Thyroid gland (tissue), 4 donors: ENCODE data around the gene ZBED1. TPM values are rescaled to one million over a fixed set of nuclear protein-coding genes. Genes with fewer than 3 reads are reported as not detected.

ENCODE experiments used
- DNase-seq, 2 donors: peaks; one replicate each; pipeline ENCODE4 v3.0.0-alpha.2; 2019
- H3K27ac ChIP-seq, 3 donors: fragments of 200-600 bp; sonication (generic); 1 replicate in 2 of 3; 2 replicates in 1 of 3; pipeline ENCODE4 v1.5.1; 2016 to 2019; ENCODE audit warnings: mild to moderate bottlenecking in 1 of 3, moderate library complexity in 1 of 3
- H3K27me3 ChIP-seq: fragments of 200-600 bp; sonication (generic); one replicate; pipeline ENCODE4 v1.5.1; 2019
- H3K36me3 ChIP-seq, 2 donors: fragments of 200-600 bp; sonication (generic); one replicate each; pipeline ENCODE4 v1.5.1; 2016 to 2019
- H3K4me1 ChIP-seq, 2 donors: fragments of 200-600 bp; sonication (generic); one replicate each; pipeline ENCODE4 v1.5.1; 2017 to 2019
- H3K4me3 ChIP-seq, 3 donors: fragments of 200-600 bp; sonication (generic); replicated peaks in 1 of 3; 1 replicate in 2 of 3; 2 replicates in 1 of 3; pipeline ENCODE4 v1.5.1; 2016; ENCODE audit warnings: mild to moderate bottlenecking in 1 of 3
- H3K9me3 ChIP-seq: fragments of 200-600 bp; sonication (generic); one replicate; pipeline ENCODE4 v1.5.1; 2017
- CTCF ChIP-seq, 6 experiments: fragments of 200-600 bp in 3 of 6; fragments of 450-650 bp in 3 of 6; sonication (generic) in 3 of 6; IDR thresholded peaks; one replicate each; pipeline ENCODE4 v1.5.1; 2016 to 2019; ENCODE audit warnings: antibody characterized with exemption in 6 of 6, mild to moderate bottlenecking in 2 of 6, inconsistent platforms in 1 of 6, moderate library complexity in 1 of 6
- POLR2A ChIP-seq, 2 donors: fragments of 450-650 bp; IDR thresholded peaks; one replicate each; pipeline ENCODE4 v1.6.1; 2017; ENCODE audit warnings: antibody characterized with exemption in 2 of 2, mild to moderate bottlenecking in 2 of 2, moderate library complexity in 1 of 2
- WGBS, 2 donors: methylation state at CpG; one replicate each; pipeline ENCODE4 v1.1.5; 2017; 5-methylcytosine and 5-hydroxymethylcytosine counted together
- intact Hi-C: fragments of 100-400 bp; cut with DNase I; formaldehyde crosslinking; loops from one replicate; pipeline ENCODE4 v1.15.1; 2023
- total RNA-seq, 4 donors: library from RNA; depleted of rRNA; stranded (reverse); fragments of >200 nt; gene quantifications; one replicate each; pipeline ENCODE4 v1.2.3, GENCODE V29; 2016

Gene ZBED1
- total RNA-seq, 4 donors from 2014 or later, result 32.4 to 48.6 (median 45.2) TPM

GRCh38 chrX:2517055-2517454, 16.3 kb upstream of the ZBED1 start:
- TF ChIP-seq CTCF (IDR thresholded peaks at IDR 0.05), result no peak
- TF ChIP-seq POLR2A (IDR thresholded peaks at IDR 0.05), result no peak
- WGBS, 2 donors, result 52 to 53% methylated on average over 6 of the region's 6 CpGs
- Histone ChIP-seq H3K27ac (no peak overlapping the region), H3K4me1 (no peaks in the 10 kb centered on the region), H3K9me3 (no peaks in the 10 kb centered on the region), H3K36me3 (no peaks in the 10 kb centered on the region), H3K27me3 (no peaks in the 10 kb centered on the region), H3K4me3 (no peak overlapping the region)
- no peak for DNase-seq
- intact Hi-C loops, result no loop called here

- Histone ChIP-seq H3K4me1 (no peaks in the 10 kb centered on the region), H3K9me3 (no peaks in the 10 kb centered on the region), H3K27ac (no peak overlapping the region), H3K36me3 (no peaks in the 10 kb centered on the region), H3K4me3 (no peak overlapping the region), H3K27me3 (no peaks in the 10 kb centered on the region)
- 16 to 46% methylated on average over 5 of the region's 5 CpGs for WGBS, 2 donors
- peak; percentile 61 to 72 for DNase-seq
- intact Hi-C loops, result no loop called here
- no peak for TF ChIP-seq POLR2A (IDR thresholded peaks at IDR 0.05)
- no peak for TF ChIP-seq CTCF (IDR thresholded peaks at IDR 0.05)
Measured at GRCh38 chrX:2516623-2517022, 15.8 kb upstream of the ZBED1 start.

GRCh38 chrX:2514131-2514530, 13.4 kb upstream of the ZBED1 start:
- DNase-seq, result no peak
- Histone ChIP-seq H3K27me3 (no peaks in the 10 kb centered on the region), H3K4me3 (no peak overlapping the region), H3K9me3 (no peaks in the 10 kb centered on the region), H3K27ac (no peak overlapping the region), H3K36me3 (no peaks in the 10 kb centered on the region), H3K4me1 (no peaks in the 10 kb centered on the region)
- intact Hi-C loops, result no loop called here
- TF ChIP-seq CTCF (IDR thresholded peaks at IDR 0.05), result no peak
- no peak for TF ChIP-seq POLR2A (IDR thresholded peaks at IDR 0.05)
- 60 to 67% methylated on average over 5 of the region's 5 CpGs for WGBS, 2 donors

GRCh38 chrX:2513121-2513664, 12.4 kb upstream of the ZBED1 start:
- 64 to 75% methylated on average over 6 of the region's 6 CpGs for WGBS, 2 donors
- intact Hi-C loops, result no loop called here
- no peaks in the 10 kb centered on the region for H3K4me1 ChIP-seq
- no peaks in the 10 kb centered on the region for H3K36me3 ChIP-seq
- no peak overlapping the region for H3K4me3 ChIP-seq
- no peaks in the 10 kb centered on the region for H3K9me3 ChIP-seq
- H3K27ac ChIP-seq, result no peak overlapping the region
- H3K27me3 ChIP-seq, result no peaks in the 10 kb centered on the region
- TF ChIP-seq CTCF (IDR thresholded peaks at IDR 0.05) (no peak), POLR2A (IDR thresholded peaks at IDR 0.05) (no peak)
- no peak for DNase-seq

- Histone ChIP-seq H3K4me3 (no peak overlapping the region), H3K27me3 (no peaks in the 10 kb centered on the region), H3K36me3 (no peaks in the 10 kb centered on the region), H3K9me3 (no peaks in the 10 kb centered on the region), H3K27ac (no peak overlapping the region), H3K4me1 (no peaks in the 10 kb centered on the region)
- intact Hi-C loops, result no loop called here
- TF ChIP-seq POLR2A (IDR thresholded peaks at IDR 0.05) (no peak), CTCF (IDR thresholded peaks at IDR 0.05) (no peak)
- 90 to 94% methylated on average over 8 of the region's 8 CpGs for WGBS, 2 donors
- DNase-seq, result no peak
Measured at GRCh38 chrX:2512501-2512900, 11.7 kb upstream of the ZBED1 start.
